ENCODE measurements around the gene SVOPL.

DNA sequence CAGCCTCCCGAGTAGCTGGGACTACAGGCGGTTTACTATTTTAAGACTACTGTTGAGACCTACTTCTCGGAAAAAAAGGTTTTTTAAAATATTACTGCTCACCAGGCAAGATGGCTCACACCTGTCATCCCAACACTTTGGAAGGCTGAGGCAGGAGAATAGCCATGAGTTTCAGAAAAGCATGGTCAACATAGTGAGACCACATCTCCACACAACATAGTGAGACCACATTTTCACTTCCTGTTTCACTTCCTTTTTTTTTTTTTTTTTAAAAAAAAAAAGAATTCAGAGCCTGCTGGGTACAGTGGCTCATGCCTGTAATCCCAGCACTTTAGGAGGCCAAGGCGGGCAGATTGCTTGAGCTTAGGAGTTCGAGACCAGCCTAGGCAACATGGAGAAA is 46.5 kb downstream of the SVOPL start:
- TF ChIP-seq POLR2A (IDR thresholded peaks at IDR 0.05; ENCODE audit: low read depth, low read length) (no peak), RFX5 (IDR thresholded peaks at IDR 0.05; ENCODE audit: low read depth, low read length) (no peak), MXI1 (IDR thresholded peaks at IDR 0.05; ENCODE audit: low read depth, low read length) (no peak), EZH2 (IDR thresholded peaks at IDR 0.05; ENCODE audit: borderline replicate concordance, control insufficient read depth, low read depth, low read length) (no peak)
- TF ChIP-seq, protein P1, sequence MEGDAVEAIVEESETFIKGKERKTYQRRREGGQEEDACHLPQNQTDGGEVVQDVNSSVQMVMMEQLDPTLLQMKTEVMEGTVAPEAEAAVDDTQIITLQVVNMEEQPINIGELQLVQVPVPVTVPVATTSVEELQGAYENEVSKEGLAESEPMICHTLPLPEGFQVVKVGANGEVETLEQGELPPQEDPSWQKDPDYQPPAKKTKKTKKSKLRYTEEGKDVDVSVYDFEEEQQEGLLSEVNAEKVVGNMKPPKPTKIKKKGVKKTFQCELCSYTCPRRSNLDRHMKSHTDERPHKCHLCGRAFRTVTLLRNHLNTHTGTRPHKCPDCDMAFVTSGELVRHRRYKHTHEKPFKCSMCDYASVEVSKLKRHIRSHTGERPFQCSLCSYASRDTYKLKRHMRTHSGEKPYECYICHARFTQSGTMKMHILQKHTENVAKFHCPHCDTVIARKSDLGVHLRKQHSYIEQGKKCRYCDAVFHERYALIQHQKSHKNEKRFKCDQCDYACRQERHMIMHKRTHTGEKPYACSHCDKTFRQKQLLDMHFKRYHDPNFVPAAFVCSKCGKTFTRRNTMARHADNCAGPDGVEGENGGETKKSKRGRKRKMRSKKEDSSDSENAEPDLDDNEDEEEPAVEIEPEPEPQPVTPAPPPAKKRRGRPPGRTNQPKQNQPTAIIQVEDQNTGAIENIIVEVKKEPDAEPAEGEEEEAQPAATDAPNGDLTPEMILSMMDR (IDR thresholded peaks at IDR 0.05 in 2 of 3, conservative IDR thresholded peaks at IDR 0.05 in 1 of 3; ENCODE audit: control insufficient read depth in 2 of 3, extremely low read depth in 1 of 3, insufficient read depth in 1 of 3, low read depth in 3 of 3, low read length in 3 of 3), result no peak
